SH-SY5Y (cell line): ENCODE data around the gene RFPL3.

Source experiments
- GATA2 ChIP-seq: IDR thresholded peaks from 2 replicates; pipeline ENCODE4 v1.6.1; 2011; ENCODE audit warnings: mild to moderate bottlenecking, low read depth, low read length
- GATA3 ChIP-seq: IDR thresholded peaks from 2 replicates; pipeline ENCODE4 v1.6.1; 2011; ENCODE audit warnings: low read depth, mild to moderate bottlenecking, low read length, moderate library complexity

- TF ChIP-seq GATA3 (no peak), GATA2 (no peak)
These were observed 13.7 kb upstream of the RFPL3 start for GRCh38 chr22:32343941-32344340.
